G401 (cell line): Measurements from ENCODE around the gene LCN9. TPM values are rescaled to one million over a fixed set of nuclear protein-coding genes. Genes with fewer than 3 reads are reported as not detected.
A peak's percentile ranks its signal among the peaks of the same experiment; 100 is the strongest.

Experiments
- DNase-seq: peaks from one replicate; pipeline ENCODE4 v3.0.0-alpha.2; 2015; ENCODE audit warnings: low spot score
- in situ Hi-C: cut with HindIII; loops from 2 replicates; pipeline ENCODE4 v1.10.0; 2016; ENCODE audit warnings: low sequenced_read_pairs, mixed read lengths
- total RNA-seq: library from RNA; depleted of rRNA; stranded (reverse); fragments of >200 nt; shearing (Covaris generic); gene quantifications from 2 replicates; pipeline ENCODE4 v1.2.3, GENCODE V29; 2014

LCN9 gene
- total RNA-seq, 1 experiment from 2014 or later: not detected

GRCh38 chr9:135693265-135693664, 30.2 kb downstream of the LCN9 start:
- in situ Hi-C loops: no loop called here
- no peak for DNase-seq

DNA sequence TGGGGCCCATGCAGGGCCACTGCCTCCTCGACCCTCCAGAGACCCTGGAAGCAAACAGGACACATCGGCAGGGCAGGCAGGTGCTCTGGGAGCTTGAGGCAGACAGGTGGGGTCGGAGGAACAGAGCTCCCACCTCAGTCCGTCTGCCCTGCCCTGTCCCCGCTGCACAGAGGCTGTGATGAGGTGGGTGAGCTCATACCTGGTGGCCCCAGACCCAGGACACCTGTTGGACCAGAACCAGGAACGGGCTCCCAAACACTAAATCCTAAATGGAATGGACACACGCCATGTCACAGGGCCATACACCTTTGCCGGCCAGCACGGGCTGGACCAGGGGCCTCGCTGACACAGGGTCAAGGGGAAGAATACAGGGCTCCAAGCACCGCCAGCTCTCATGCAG, 30.7 kb downstream of the LCN9 start:
- DNase-seq: no peak
- in situ Hi-C loops: no loop called here

DNA sequence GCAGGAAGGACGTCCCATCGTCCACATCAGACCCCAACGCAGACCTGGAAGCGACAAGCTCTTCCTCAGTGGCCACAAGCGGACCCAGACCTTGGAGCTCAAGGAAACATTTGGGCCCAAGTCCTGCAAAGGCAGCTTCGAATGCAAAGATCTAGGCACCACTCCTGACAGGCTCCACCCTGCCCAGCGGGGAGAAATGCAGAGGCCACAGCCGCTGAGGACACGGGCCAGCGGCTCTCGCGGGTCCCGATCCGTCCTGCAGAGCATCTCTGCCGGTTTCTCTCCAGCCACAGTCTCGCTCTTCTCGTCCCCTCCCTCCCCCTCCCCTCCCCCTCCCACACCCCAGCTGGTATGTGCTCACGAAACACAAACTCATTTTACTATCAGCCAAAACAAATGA, 31.3 kb downstream of the LCN9 start:
- no peak for DNase-seq
- in situ Hi-C loops: no loop called here

DNA sequence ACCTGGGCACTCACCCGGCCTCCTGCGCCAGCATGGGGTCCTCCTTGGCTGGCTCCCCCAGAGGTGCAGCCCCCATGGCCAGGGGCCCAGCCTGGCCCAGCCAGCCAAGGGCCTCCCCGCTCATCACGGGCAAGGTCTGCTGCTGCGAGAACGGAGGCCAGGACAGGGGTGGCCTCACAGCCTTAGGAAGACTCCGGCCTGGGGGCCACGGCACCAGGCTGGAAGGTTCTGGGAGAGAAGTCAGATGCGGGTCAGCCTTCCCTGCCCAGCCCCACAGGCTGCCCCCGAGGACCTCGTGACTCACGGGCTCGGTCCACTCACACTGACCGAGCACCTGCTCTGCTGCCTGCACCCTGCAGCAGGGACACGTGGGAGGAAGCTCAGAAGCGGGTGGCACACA, 31.9 kb downstream of the LCN9 start:
- in situ Hi-C loops: no loop called here
- no peak for DNase-seq

DNA sequence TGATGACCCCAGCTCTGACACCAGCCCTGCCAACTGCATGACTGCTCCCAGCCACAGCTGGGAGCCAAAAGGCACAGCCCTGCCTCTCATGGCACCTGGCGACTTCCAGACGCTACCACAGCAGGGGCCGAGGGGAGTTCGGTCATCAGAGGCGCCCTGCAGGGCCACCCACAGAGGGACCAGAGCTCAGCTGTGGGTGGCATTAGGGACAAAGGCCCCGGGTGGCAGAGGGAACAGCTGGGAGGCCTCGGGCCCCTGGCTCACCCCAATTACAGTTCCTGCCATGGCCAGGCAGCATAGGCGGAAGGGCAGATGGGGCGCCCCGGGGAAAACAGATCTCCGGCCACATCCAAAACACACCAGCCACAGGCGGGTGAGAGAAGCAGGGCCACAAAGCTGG, 32.5 kb downstream of the LCN9 start:
- DNase-seq: no peak
- in situ Hi-C loops: no loop called here

DNA sequence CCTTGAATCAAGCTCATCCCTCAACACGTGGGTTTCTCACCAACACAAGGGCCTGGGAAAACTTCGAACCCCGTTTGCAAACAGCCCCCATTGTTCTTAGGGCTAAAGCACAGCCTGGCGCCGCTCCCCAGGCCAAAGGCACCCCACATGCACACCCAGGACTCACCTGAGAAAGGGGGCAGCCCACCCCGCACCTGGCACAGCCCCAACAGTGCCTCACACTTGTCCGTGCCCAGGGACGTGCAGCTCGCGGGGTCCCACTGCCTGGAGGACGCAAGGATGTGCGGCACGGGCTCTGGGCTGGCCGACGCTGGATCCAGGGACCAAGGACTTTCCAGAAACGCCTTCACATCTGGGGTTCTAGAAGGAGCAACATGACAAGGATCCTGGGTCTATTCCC, 33.3 kb downstream of the LCN9 start:
- DNase-seq: no peak
- in situ Hi-C loops: no loop called here

DNA sequence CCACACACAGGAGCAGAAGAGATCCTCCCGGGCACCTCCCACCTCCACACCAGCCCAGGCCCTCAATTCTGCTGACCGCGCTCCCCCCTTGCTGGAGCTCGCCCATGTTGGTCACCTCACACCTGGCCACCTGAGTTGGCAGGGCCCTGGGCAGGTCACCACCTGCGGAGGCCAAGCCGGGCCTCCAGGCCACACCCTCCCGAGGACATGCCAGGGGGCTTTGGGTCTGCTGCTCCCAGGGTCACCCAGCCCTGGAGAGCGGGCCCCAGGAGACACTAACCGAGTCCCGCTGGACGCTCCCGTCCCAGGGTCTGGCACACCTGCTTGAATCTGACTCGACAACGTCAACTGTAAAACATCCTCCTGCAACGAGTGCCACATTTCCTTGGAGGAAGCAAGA, 34.1 kb downstream of the LCN9 start:
- no peak for DNase-seq
- in situ Hi-C loops: no loop called here

GRCh38 chr9:135698236-135698635, 35.1 kb downstream of the LCN9 start:
- DNase-seq: no peak
- in situ Hi-C loops: no loop called here

GRCh38 chr9:135698767-135699166, 35.7 kb downstream of the LCN9 start:
- no peak for DNase-seq
- in situ Hi-C loops: no loop called here

DNA sequence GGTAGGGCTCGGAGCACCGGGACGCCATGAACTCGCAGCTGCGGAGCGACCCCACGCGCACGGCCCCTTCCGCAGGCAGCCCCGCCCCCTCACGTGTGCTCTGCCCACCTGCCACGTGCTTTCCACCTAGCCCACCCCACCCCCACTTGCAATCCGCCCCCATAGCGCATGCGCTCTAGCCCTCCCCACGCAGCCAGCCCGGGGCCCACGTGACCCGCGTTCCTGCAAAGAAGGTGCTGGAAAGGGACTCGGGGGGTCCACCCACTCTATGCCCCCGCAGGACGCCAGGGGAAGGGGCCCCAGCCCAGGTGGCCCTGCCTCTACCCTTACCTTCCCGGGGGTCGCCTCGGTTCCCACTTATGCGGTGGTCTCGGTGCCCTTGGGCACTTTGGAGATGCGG, 36.3 kb downstream of the LCN9 start, which contains the start of gene SOHLH1:
SOHLH1 (minus strand) TSS at position 42 of the 400 bp plus-strand sequence; CDS start at position 28, 14 bp downstream.
- in situ Hi-C loops: no loop called here
- DNase-seq: no peak

GRCh38 chr9:135700525-135700924, 37.4 kb downstream of the LCN9 start:
- in situ Hi-C loops: no loop called here
- no peak for DNase-seq

GRCh38 chr9:135701067-135701958, 38.2 kb downstream of the LCN9 start:
- no peak for DNase-seq
- in situ Hi-C loops: no loop called here

DNA sequence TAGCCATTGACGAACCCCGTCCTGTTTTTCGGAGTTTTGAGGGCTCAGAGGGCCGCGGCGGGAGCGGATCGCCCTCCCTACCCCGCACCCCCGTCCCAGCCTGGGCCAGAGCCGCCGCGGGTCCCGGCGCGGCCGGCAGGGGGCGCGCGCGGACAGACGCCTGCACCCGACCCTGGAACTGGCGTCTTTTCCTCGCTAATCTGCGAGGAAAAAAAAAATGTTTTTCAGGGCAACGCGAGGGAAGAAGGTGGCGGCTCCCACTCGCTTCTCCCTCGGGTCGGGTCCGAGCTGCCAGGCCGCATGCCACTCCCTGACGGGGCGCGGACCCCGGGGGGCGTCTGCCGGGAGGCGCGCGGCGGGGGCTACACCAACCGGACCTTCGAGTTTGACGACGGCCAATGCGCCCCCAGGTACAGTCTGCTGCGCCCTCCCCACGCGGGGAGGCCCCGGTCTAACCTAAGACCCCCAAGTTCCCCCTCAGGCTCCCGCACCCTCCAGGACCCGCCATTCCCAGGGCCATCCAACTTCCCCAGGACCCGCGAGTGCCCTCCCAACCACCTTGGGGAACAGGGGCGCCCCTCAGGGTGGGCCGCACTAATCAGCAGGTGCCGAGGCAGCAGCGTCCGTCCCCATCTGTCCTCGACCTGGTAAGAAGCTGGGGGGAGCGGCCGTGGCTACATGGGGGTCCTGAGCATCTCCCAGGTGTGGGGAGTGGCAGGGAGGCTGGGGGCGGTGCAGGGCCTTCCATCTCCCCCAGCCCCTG, 39.0 kb downstream of the LCN9 start, which contains the start of gene KCNT1:
KCNT1 (plus strand) TSS at position 227 of the 763 bp plus-strand sequence; CDS start at position 301, 74 bp downstream.
- peak; percentile 49 for DNase-seq
- in situ Hi-C loops: no loop called here

DNA sequence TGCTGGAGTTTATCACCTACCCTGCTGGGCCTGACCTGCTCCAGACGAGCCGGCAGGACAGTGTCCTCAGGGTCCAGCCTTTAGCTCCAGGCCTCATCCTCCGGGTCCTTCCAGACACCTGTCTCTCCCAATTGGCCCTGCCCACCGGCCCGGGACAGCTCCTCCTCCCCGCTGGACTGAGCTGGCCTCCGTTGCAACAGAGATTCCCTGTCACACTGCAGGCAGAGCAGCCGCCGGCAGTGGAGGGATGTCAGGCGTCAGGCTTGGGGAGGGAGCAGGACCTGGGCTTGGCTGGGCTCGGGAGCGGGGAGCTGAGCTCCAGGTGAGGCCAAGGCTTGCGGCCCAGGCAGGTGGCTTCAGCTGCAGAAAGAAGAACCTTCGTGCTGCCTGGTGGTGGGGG, 40.6 kb downstream of the LCN9 start:
- in situ Hi-C loops: no loop called here
- no peak for DNase-seq

DNA sequence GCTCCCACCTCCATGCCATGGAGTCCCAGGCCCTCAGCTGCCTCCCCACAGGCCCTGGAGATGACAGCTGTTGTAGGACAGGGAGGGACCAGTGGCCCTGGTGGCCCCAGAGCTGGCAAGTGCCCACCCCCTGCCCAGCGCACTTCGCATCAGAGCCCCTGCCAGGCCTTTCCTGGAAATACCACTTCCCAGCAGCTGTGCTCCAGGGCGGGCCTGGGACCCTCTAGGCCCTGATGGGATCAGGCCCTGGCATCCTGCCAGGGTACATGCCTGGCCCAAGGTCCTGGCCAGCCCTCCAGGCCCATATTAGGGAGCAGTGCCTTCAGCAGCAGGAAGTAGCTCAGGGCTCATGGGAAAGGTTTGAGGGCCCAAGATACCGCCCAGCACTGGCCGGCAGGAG, 41.4 kb downstream of the LCN9 start:
- DNase-seq: no peak
- in situ Hi-C loops: no loop called here

GRCh38 chr9:135705376-135705775, 42.3 kb downstream of the LCN9 start:
- in situ Hi-C loops: no loop called here
- no peak for DNase-seq

- in situ Hi-C loops: no loop called here
- no peak for DNase-seq
Measured at GRCh38 chr9:135706288-135706687, 43.2 kb downstream of the LCN9 start.

DNA sequence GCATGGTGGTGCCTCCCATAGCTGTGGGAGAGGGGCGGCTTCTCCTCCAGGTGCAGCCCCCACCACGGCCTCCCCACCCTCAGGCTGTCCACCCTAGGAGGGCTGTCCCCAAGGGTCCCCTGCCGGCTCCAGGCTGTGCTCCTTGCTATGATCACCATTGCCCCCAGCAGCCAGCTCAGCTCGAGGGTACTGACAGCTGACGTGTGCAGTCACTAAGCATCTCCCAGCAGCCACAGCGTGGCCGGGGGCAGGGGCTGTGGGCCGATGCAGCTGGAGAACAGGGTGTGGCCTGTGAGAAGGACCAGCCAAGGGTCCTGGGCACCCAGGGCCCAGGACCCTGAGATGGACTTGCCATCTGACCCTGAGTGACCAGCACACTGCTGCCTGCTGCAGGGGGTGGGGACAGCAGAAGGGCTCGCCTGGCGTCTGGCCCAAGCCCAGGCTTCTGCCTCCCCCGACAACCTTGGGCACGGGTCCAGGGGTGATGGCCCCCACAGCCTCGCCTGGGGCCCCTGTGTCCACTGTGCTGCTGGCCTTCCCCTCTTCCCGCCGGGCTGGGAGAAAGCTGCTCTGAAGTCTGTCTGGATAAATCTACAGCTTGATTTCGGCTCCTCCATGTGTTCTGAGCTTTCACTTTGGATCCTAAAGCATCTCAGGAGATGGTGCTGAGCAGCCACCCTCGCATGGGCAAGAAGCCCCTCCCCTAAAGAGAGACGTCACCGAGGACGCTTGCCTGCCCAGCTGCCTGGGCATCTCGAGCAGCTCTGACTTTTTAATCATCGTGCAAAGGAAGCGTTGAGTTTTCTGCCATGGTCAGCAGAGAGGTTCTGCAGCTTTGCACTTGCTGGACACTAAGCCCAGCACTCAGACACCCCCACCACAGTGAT, 44.4 kb downstream of the LCN9 start:
- in situ Hi-C loops: no loop called here
- no peak for DNase-seq

DNA sequence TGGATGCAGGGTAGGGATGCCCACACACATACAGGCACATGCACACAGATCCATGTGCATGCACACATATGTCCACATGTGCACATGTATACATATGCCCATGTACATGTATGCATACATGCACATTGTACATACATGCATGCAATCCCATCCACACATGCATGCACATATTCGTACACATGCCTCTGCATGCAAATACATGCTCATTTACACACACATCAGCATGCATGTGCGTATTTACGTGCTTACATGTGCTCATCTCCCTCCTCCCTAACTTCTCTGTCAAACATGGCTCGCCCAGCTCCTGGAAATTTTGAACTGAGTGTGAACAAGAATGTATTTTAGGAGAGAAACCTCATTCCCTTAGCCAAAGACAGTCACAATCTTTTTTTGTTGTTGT, 45.1 kb downstream of the LCN9 start:
- DNase-seq: no peak
- in situ Hi-C loops: no loop called here
